A549 (cell line): ENCODE data around the gene IFIT1. TPM values are rescaled to one million over a fixed set of nuclear protein-coding genes. Genes with fewer than 3 reads are reported as not detected.

Experiments
- ATAC-seq, 2 experiments: fragments of 200-7000 bp in 1 of 2; fragments of >200 bp in 1 of 2; cut with Nextera tagmentation in 1 of 2; cut with Tn5 transposase in 1 of 2; 3 replicates each; pipeline versions ENCODE4 v1.8.0 to v1.9.1; 2018 to 2020; ENCODE audit warnings: mild to moderate bottlenecking in 1 of 2, moderate library complexity in 1 of 2
- CTCF ChIA-PET: fragments of 300-600 bp; sonication (Branson Sonifier 250); formaldehyde crosslinking; extraction: SDS; loops from one replicate; lab custom pipeline; 2021; ENCODE audit warnings: antibody characterized with exemption, inconsistent platforms; lab: Yijun Ruan, JAX
- POLR2A ChIA-PET: fragments of 350-600 bp; formaldehyde crosslinking; extraction: SDS; loops from one replicate; lab custom pipeline; 2021; ENCODE audit warnings: antibody characterized with exemption, inconsistent platforms; lab: Yijun Ruan, JAX
- DNase-seq, 2 experiments: peaks; one replicate each; pipeline versions ENCODE4 v3.0.0 to v3.0.0-alpha.2; 2011 to 2016; ENCODE audit warnings: low read depth in 1 of 2, low spot score in 1 of 2
- FAIRE-seq: peaks from 2 replicates; lab custom pipeline; 2011; peaks lifted over from hg19 to GRCh38; lab: Jason Lieb, UNC
- H3K27ac ChIP-seq, 2 experiments: fragments of >200 bp; sonication (Bioruptor Twin); formaldehyde crosslinking; 3 replicates each; pipeline ENCODE4 v1.5.1; 2016 to 2017
- H3K4me1 ChIP-seq: fragments of >200 bp; sonication (Bioruptor Twin); formaldehyde crosslinking; 3 replicates; pipeline ENCODE4 v1.6.1; 2016
- H3K4me2 ChIP-seq: fragments of >200 bp; sonication (Bioruptor Twin); formaldehyde crosslinking; 3 replicates; pipeline ENCODE4 v1.6.1; 2016
- H3K4me3 ChIP-seq: fragments of >200 bp; sonication (Bioruptor Twin); formaldehyde crosslinking; 3 replicates; pipeline ENCODE4 v1.5.1; 2016
- H3K9me3 ChIP-seq: fragments of >200 bp; sonication (Bioruptor Twin); formaldehyde crosslinking; 3 replicates; pipeline ENCODE4 v1.6.1; 2016
- FOSL2 ChIP-seq, 2 experiments: fragments of 450-650 bp in 1 of 2; fragments of >200 bp in 1 of 2; sonication (Bioruptor Twin) in 1 of 2; formaldehyde crosslinking; IDR thresholded peaks; 2 replicates each; pipeline versions ENCODE4 v1.5.0 to v1.6.1; 2016 to 2020; ENCODE audit warnings: mild to moderate bottlenecking in 1 of 2, moderate library complexity in 1 of 2
- HEYL ChIP-seq: fragments of 250-450 bp; sonication (Bioruptor Pico); IDR thresholded peaks from 2 replicates; pipeline ENCODE4 v1.8.0; 2021; ENCODE audit warnings: mild to moderate bottlenecking, moderate library complexity
- HOXA7 ChIP-seq: fragments of 250-450 bp; sonication (Bioruptor Pico); IDR thresholded peaks from 2 replicates; pipeline ENCODE4 v1.5.0; 2020; ENCODE audit warnings: mild to moderate bottlenecking, moderate library complexity
- HOXB13 ChIP-seq: fragments of 250-450 bp; sonication (Bioruptor Pico); IDR thresholded peaks from 2 replicates; pipeline ENCODE4 v1.5.0; 2020; ENCODE audit warnings: low read depth, mild to moderate bottlenecking, moderate library complexity
- JUNB ChIP-seq: fragments of >200 bp; sonication (Bioruptor Twin); formaldehyde crosslinking; IDR thresholded peaks from 2 replicates; pipeline ENCODE4 v1.6.1; 2016
- KDM5A ChIP-seq: fragments of 200-600 bp; sonication (generic); IDR thresholded peaks from 2 replicates; pipeline ENCODE4 v1.6.1; 2016; ENCODE audit warnings: antibody characterized with exemption, mild to moderate bottlenecking
- NFE2L2 ChIP-seq: fragments of 150-350 bp; conservative IDR thresholded peaks from 2 replicates; pipeline ENCODE4 v1.6.1; 2014; ENCODE audit warnings: low read length
- RARB ChIP-seq: fragments of 250-450 bp; sonication (Bioruptor Pico); IDR thresholded peaks from 2 replicates; pipeline ENCODE4 v1.8.0; 2021; ENCODE audit warnings: mild to moderate bottlenecking, moderate library complexity
- RCOR1 ChIP-seq: fragments of 150-350 bp; IDR thresholded peaks from 2 replicates; pipeline ENCODE4 v1.6.1; 2014; ENCODE audit warnings: antibody characterized with exemption, low read length, low read depth
- RFX5 ChIP-seq: fragments of 450-650 bp; IDR thresholded peaks from 2 replicates; pipeline ENCODE4 v1.7.1; 2014; ENCODE audit warnings: antibody characterized with exemption, mild to moderate bottlenecking, moderate library complexity
- SREBF2 ChIP-seq: fragments of 450-650 bp; IDR thresholded peaks from 2 replicates; pipeline ENCODE4 v1.6.1; 2014; ENCODE audit warnings: mild to moderate bottlenecking, moderate library complexity
- TFCP2L1 ChIP-seq: fragments of 250-450 bp; sonication (Bioruptor Pico); IDR thresholded peaks from 2 replicates; pipeline ENCODE4 v1.5.0; 2021; ENCODE audit warnings: mild to moderate bottlenecking
- TP53 ChIP-seq: fragments of 250-450 bp; sonication (Bioruptor Pico); IDR thresholded peaks from 2 replicates; pipeline ENCODE4 v1.5.0; 2021; ENCODE audit warnings: mild to moderate bottlenecking, moderate library complexity
- ZC3H11A ChIP-seq: fragments of 450-650 bp; IDR thresholded peaks from 2 replicates; pipeline ENCODE4 v1.6.1; 2014; ENCODE audit warnings: antibody characterized with exemption, mild to moderate bottlenecking
- WGBS: methylation state at CpG from one replicate; pipeline ENCODE4 v1.1.6; 2017; ENCODE audit errors: missing lambda C conversion rate; 5-methylcytosine and 5-hydroxymethylcytosine counted together
- polyA plus RNA-seq, 4 experiments: library from polyadenylated mRNA; depleted of rRNA in 3 of 4; stranded (reverse); fragments of >200 nt; fragmentation: RNase III in 1 of 4; extraction: RNeasy Plus Mini Kit Qiagen cat#74134 plus additional on column Dnase treatment in 1 of 4; gene quantifications; 2 replicates in 3 of 4; 3 replicates in 1 of 4; pipeline ENCODE4 v1.2.3, GENCODE V29; 2011 to 2017
- TF ChIP-seq, protein P1 (sequence below): fragments of >200 bp; sonication (Bioruptor Twin); formaldehyde crosslinking; IDR thresholded peaks from 3 replicates; pipeline ENCODE4 v1.6.1; 2016
- TF ChIP-seq, protein P2 (sequence below): fragments of 250-450 bp; sonication (Bioruptor Pico); IDR thresholded peaks from 2 replicates; pipeline ENCODE4 v1.5.0; 2020; ENCODE audit warnings: low read depth, mild to moderate bottlenecking, moderate library complexity
- TF ChIP-seq, protein P3 (sequence below): IDR thresholded peaks from 2 replicates; pipeline ENCODE4 v1.6.1; 2012
- TF ChIP-seq, protein P4 (sequence below): fragments of 150-350 bp; IDR thresholded peaks from 2 replicates; pipeline ENCODE4 v1.6.1; 2014; ENCODE audit warnings: low read depth, mild to moderate bottlenecking, low read length
- TF ChIP-seq, protein P5 (sequence below): fragments of 200-600 bp; sonication (generic); IDR thresholded peaks from 2 replicates; pipeline ENCODE4 v1.6.1; 2016; ENCODE audit warnings: antibody characterized with exemption, mild to moderate bottlenecking, moderate library complexity

The IFIT1 gene
- polyA plus RNA-seq, 2 of the 4 experiments (the other 2 are of a cell fraction), result 2.5 to 2.8 TPM

DNA sequence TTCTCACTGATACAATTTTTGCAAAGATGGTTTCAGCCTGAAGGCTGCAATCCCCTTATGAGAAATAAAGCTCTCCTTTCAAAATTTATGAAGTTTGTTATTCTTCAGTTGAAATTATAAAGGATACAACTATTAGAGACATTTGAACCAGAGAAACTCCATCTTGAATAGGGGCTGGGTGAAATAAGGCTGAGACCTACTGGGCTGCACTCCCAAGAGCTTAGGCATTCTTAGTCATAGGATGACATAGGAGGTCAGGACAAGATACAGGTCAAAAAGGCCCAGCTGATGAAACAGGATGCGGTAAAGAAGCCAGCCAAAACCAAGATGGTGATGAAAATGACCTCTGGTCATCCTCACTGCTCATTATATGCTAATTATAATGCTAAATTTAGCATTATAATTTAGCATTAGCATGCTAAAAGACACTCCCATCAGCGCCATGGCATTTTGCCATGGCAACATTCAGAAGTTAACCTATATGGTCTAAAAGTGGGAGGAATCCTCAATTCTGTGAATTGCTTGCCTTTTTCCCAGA lies 37.0 kb upstream of the IFIT1 start:
- POLR2A ChIA-PET, result no interaction called here
- H3K4me1 ChIP-seq, result peaks cover 32% of the 10 kb centered on the region
- TF ChIP-seq, protein P1, sequence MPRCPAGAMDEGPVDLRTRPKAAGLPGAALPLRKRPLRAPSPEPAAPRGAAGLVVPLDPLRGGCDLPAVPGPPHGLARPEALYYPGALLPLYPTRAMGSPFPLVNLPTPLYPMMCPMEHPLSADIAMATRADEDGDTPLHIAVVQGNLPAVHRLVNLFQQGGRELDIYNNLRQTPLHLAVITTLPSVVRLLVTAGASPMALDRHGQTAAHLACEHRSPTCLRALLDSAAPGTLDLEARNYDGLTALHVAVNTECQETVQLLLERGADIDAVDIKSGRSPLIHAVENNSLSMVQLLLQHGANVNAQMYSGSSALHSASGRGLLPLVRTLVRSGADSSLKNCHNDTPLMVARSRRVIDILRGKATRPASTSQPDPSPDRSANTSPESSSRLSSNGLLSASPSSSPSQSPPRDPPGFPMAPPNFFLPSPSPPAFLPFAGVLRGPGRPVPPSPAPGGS, result no peak
- no peak for TF ChIP-seq NFE2L2
- TF ChIP-seq, protein P2, sequence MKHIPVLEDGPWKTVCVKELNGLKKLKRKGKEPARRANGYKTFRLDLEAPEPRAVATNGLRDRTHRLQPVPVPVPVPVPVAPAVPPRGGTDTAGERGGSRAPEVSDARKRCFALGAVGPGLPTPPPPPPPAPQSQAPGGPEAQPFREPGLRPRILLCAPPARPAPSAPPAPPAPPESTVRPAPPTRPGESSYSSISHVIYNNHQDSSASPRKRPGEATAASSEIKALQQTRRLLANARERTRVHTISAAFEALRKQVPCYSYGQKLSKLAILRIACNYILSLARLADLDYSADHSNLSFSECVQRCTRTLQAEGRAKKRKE (CRISPR knock-in tag), result peak; percentile 52; the same call in 1 of the 2 replicates
- TF ChIP-seq JUNB, result no peak
- no peak for TF ChIP-seq TFCP2L1
- no peak for TF ChIP-seq SREBF2
- no peak for TF ChIP-seq HOXB13 (CRISPR knock-in tag)
- TF ChIP-seq RFX5, result no peak
- TF ChIP-seq, all 56 proteins: peak for 1
- H3K4me3 ChIP-seq, result no peak overlapping the region
- no peak overlapping the region for H3K27ac ChIP-seq
- H3K4me2 ChIP-seq, result no peak overlapping the region
- FAIRE-seq (no peak), DNase-seq (no peak), ATAC-seq (no peak)
- WGBS, result 81% methylated on average over 2 of the region's 2 CpGs
- 0 out of 3 replicates have a peak, but pooled peaks cover 3% of the 10 kb centered on the region for H3K9me3 ChIP-seq
- CTCF ChIA-PET, result interaction anchor here (1.0 to 1.6 kb wide), 2 partner anchors 38 to 361 kb away, joined by 4 to 5 read pairs; no protein-coding TSS in a partner anchor

DNA sequence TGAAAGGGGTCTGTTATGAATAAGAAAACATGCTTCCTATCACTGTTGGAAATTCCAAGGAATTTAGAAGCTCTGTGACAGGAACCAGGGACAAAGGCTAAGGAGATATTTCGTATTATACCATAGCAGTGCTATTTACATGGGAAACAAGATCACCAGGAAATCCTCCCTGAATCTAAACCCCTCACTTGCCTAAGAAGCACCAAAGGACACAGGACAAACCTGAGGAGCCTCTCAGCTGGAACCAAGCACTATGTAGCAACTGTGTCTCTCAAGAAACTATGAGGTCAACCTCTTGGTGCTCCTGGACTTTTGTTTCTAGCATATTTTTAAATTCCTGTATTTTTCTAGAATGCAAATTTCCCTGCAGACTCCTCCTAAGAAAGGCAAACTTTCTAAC lies 35.3 kb upstream of the IFIT1 start:
- CTCF ChIA-PET, result interaction anchor here (1.3 to 1.4 kb wide), 2 partner anchors 12 to 13 kb away, joined by 3 to 6 read pairs; no protein-coding TSS in a partner anchor
- no peak for DNase-seq
- Histone ChIP-seq H3K4me2 (no peak overlapping the region), H3K4me3 (no peak overlapping the region), H3K4me1 (peaks cover 18% of the 10 kb centered on the region)
- TF ChIP-seq, protein P3, sequence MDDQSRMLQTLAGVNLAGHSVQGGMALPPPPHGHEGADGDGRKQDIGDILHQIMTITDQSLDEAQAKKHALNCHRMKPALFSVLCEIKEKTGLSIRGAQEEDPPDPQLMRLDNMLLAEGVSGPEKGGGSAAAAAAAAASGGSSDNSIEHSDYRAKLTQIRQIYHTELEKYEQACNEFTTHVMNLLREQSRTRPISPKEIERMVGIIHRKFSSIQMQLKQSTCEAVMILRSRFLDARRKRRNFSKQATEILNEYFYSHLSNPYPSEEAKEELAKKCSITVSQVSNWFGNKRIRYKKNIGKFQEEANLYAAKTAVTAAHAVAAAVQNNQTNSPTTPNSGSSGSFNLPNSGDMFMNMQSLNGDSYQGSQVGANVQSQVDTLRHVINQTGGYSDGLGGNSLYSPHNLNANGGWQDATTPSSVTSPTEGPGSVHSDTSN, result no peak
- TF ChIP-seq KDM5A (no peak), TP53 (CRISPR knock-in tag) (no peak), HEYL (CRISPR knock-in tag) (no peak), SREBF2 (no peak), RFX5 (no peak), RCOR1 (no peak), JUNB (no peak), FOSL2 (IDR thresholded peaks at IDR 0.05) (no peak), FOSL2 (CRISPR knock-in tag; IDR thresholded peaks at IDR 0.05) (no peak), ZC3H11A (no peak), HOXA7 (CRISPR knock-in tag) (no peak), RARB (CRISPR knock-in tag) (no peak), HOXB13 (CRISPR knock-in tag) (no peak)
- TF ChIP-seq, protein P4, sequence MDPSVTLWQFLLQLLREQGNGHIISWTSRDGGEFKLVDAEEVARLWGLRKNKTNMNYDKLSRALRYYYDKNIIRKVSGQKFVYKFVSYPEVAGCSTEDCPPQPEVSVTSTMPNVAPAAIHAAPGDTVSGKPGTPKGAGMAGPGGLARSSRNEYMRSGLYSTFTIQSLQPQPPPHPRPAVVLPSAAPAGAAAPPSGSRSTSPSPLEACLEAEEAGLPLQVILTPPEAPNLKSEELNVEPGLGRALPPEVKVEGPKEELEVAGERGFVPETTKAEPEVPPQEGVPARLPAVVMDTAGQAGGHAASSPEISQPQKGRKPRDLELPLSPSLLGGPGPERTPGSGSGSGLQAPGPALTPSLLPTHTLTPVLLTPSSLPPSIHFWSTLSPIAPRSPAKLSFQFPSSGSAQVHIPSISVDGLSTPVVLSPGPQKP, result no peak
- TF ChIP-seq, protein P5, sequence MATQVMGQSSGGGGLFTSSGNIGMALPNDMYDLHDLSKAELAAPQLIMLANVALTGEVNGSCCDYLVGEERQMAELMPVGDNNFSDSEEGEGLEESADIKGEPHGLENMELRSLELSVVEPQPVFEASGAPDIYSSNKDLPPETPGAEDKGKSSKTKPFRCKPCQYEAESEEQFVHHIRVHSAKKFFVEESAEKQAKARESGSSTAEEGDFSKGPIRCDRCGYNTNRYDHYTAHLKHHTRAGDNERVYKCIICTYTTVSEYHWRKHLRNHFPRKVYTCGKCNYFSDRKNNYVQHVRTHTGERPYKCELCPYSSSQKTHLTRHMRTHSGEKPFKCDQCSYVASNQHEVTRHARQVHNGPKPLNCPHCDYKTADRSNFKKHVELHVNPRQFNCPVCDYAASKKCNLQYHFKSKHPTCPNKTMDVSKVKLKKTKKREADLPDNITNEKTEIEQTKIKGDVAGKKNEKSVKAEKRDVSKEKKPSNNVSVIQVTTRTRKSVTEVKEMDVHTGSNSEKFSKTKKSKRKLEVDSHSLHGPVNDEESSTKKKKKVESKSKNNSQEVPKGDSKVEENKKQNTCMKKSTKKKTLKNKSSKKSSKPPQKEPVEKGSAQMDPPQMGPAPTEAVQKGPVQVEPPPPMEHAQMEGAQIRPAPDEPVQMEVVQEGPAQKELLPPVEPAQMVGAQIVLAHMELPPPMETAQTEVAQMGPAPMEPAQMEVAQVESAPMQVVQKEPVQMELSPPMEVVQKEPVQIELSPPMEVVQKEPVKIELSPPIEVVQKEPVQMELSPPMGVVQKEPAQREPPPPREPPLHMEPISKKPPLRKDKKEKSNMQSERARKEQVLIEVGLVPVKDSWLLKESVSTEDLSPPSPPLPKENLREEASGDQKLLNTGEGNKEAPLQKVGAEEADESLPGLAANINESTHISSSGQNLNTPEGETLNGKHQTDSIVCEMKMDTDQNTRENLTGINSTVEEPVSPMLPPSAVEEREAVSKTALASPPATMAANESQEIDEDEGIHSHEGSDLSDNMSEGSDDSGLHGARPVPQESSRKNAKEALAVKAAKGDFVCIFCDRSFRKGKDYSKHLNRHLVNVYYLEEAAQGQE, result no peak
- TF ChIP-seq, all 56 proteins: peak for 0
- FAIRE-seq (no peak), ATAC-seq (no peak)
- WGBS, result 60% methylated on average over 1 of the region's 1 CpG
- H3K9me3 ChIP-seq, result 0 out of 3 replicates have a peak, but pooled peaks cover 3% of the 10 kb centered on the region
- POLR2A ChIA-PET, result no interaction called here
- H3K27ac ChIP-seq, result no peak overlapping the region
